A673 (cell line): ENCODE measurements around the gene TAS2R3. TPM values are rescaled to one million over a fixed set of nuclear protein-coding genes. Genes with fewer than 3 reads are reported as not detected.

ENCODE experiments used
- BruUV-seq: library from RNA; stranded (reverse); fragments of 400-500 nt; replicated peaks from 2 replicates; lab custom pipeline; 2021; lab: Mats Ljungman, UMichigan
- CTCF ChIA-PET: fragments of 300-600 bp; sonication (Branson Sonifier 250); formaldehyde crosslinking; loops from one replicate; lab custom pipeline; 2022; ENCODE audit warnings: antibody characterized with exemption; lab: Charles Lee
- POLR2A ChIA-PET: fragments of 300-600 bp; sonication (Branson Sonifier 250); formaldehyde crosslinking; loops from one replicate; lab custom pipeline; 2022; ENCODE audit warnings: antibody characterized with exemption; ENCODE audit not compliant: low non-redundant PET; lab: Charles Lee
- DNase-seq: peaks from one replicate; pipeline ENCODE4 v3.0.0-alpha.2; 2015; ENCODE audit warnings: low spot score
- H3K27ac ChIP-seq: fragments of 200-600 bp; sonication (generic); 2 replicates; pipeline ENCODE4 v1.5.1; 2016; ENCODE audit warnings: mixed run types, low read depth, mild to moderate bottlenecking, mixed read lengths, antibody characterized with exemption, low read length; ENCODE audit not compliant: poor library complexity, severe bottlenecking
- H3K27me3 ChIP-seq: fragments of 200-600 bp; sonication (generic); replicated peaks from 2 replicates; pipeline ENCODE4 v1.6.1; 2017; ENCODE audit warnings: mixed run types, low read depth, mild to moderate bottlenecking, mixed read lengths, antibody characterized with exemption, low read length; ENCODE audit not compliant: insufficient read depth, poor library complexity
- H3K36me3 ChIP-seq: fragments of 200-600 bp; sonication (generic); 2 replicates; pipeline ENCODE4 v1.6.1; 2016; ENCODE audit warnings: mixed run types, mild to moderate bottlenecking, mixed read lengths, antibody characterized with exemption, low read length; ENCODE audit not compliant: insufficient read depth, poor library complexity, severe bottlenecking
- H3K4me1 ChIP-seq: fragments of 200-600 bp; sonication (generic); 2 replicates; pipeline ENCODE4 v1.6.1; 2017; ENCODE audit warnings: mixed run types, mild to moderate bottlenecking, mixed read lengths, antibody characterized with exemption, low read length; ENCODE audit not compliant: insufficient read depth, poor library complexity, severe bottlenecking
- H3K4me3 ChIP-seq: fragments of 200-600 bp; sonication (generic); 2 replicates; pipeline ENCODE4 v1.5.1; 2016; ENCODE audit warnings: low read depth, mixed run types, mild to moderate bottlenecking, mixed read lengths, low read length; ENCODE audit not compliant: poor library complexity, severe bottlenecking
- H3K9me3 ChIP-seq: fragments of 200-600 bp; sonication (generic); 2 replicates; pipeline ENCODE4 v1.6.1; 2016; ENCODE audit warnings: mixed run types, low read depth, mild to moderate bottlenecking, mixed read lengths, antibody characterized with exemption, low read length; ENCODE audit not compliant: poor library complexity, severe bottlenecking
- CTCF ChIP-seq: fragments of 300-800, 200-600 bp; sonication (generic); conservative IDR thresholded peaks from 2 replicates; pipeline ENCODE4 v1.5.1; 2017; ENCODE audit warnings: low read depth, mild to moderate bottlenecking, antibody characterized with exemption, low read length, moderate library complexity, mixed read lengths
- EZH2 ChIP-seq: fragments of 200-600 bp; sonication (generic); IDR thresholded peaks from 2 replicates; pipeline ENCODE4 v1.6.1; 2017; ENCODE audit warnings: borderline replicate concordance, low read depth, mild to moderate bottlenecking, mixed read lengths, antibody characterized with exemption, low read length; ENCODE audit not compliant: poor library complexity, severe bottlenecking
- intact Hi-C: fragments of 100-400 bp; cut with micrococcal nuclease; formaldehyde crosslinking; loops from one replicate; pipeline ENCODE4 v1.10.0; 2022; ENCODE audit not compliant: unreplicated experiment
- total RNA-seq: library from RNA; stranded (reverse); gene quantifications from 2 replicates; pipeline ENCODE4 v1.2.3, GENCODE V29; 2021

Gene TAS2R3
- total RNA-seq, 1 experiment from 2014 or later = 0.99 TPM

GRCh38 chr7:141737836-141738591 lies 25.9 kb upstream of the TAS2R3 start, which contains the start of gene SSBP1:
SSBP1 (plus strand) TSS chr7:141738358; CDS start chr7:141739167, 809 bp downstream.
- TF ChIP-seq CTCF = peak; percentile 97
- TF ChIP-seq EZH2 = no peak
- BruUV-seq = no TSS peak
- intact Hi-C loops = loop anchor here (2.0 to 5.0 kb wide), 2 partner anchors 36 to 83 kb away; partner anchors contain the start of gene DENND11
- ChIA-PET POLR2A (no interaction called here), CTCF (interaction anchor here (0.7 to 1.1 kb wide), 3 partner anchors 10 to 88 kb away, joined by 3 to 10 read pairs (median 4); no protein-coding TSS in a partner anchor)
- Histone ChIP-seq H3K9me3 (no peaks in the 10 kb centered on the region), H3K36me3 (peaks cover 29% of the 10 kb centered on the region), H3K4me3 (peak within 1 kb of the TSS; percentile 66), H3K27me3 (no peaks in the 10 kb centered on the region), H3K27ac (peak within 1 kb of the TSS; percentile 70), H3K4me1 (peaks cover 15% of the 10 kb centered on the region)
- peak; percentile 98 for DNase-seq

GRCh38 chr7:141738592-141739013 lies 25.3 kb upstream of the TAS2R3 start:
- ChIA-PET CTCF (interaction anchor here (0.7 kb wide), 1 partner anchor 88 kb away, joined by 4 read pairs; no protein-coding TSS in a partner anchor), POLR2A (no interaction called here)
- Histone ChIP-seq H3K27ac (peak overlapping the region; percentile 70), H3K4me3 (peak overlapping the region; percentile 66), H3K9me3 (no peaks in the 10 kb centered on the region), H3K36me3 (peaks cover 35% of the 10 kb centered on the region), H3K4me1 (peaks cover 15% of the 10 kb centered on the region), H3K27me3 (no peaks in the 10 kb centered on the region)
- intact Hi-C loops = loop anchor here (2.0 to 5.0 kb wide), 2 partner anchors 36 to 84 kb away; partner anchors contain the start of gene DENND11
- DNase-seq = no peak
- TSS peak; percentile 82 for BruUV-seq
- TF ChIP-seq EZH2 (no peak), CTCF (no peak)

GRCh38 chr7:141739250-141739649 lies 24.6 kb upstream of the TAS2R3 start:
- BruUV-seq = no TSS peak
- TF ChIP-seq CTCF = no peak
- no peak for TF ChIP-seq EZH2
- Histone ChIP-seq H3K4me1 (peaks cover 15% of the 10 kb centered on the region), H3K4me3 (peak overlapping the region; percentile 66), H3K27me3 (no peaks in the 10 kb centered on the region), H3K9me3 (no peaks in the 10 kb centered on the region), H3K36me3 (peaks cover 41% of the 10 kb centered on the region), H3K27ac (peak overlapping the region; percentile 70)
- no peak for DNase-seq
- intact Hi-C loops = loop anchor here (2.0 to 5.0 kb wide), 2 partner anchors 37 to 84 kb away; partner anchors contain the start of gene DENND11
- CTCF ChIA-PET = no interaction called here
- POLR2A ChIA-PET = no interaction called here
